ENCODE measurements around the gene KLHL9.

KLHL9 gene

GRCh38 chr9:21317956-21318923 is 17.0 kb downstream of the KLHL9 start:
- Histone ChIP-seq H3K9ac (ENCODE audit: low read depth in 1 of 2, low read length in 2 of 2) (no peak overlapping the region), H3K36me3 (ENCODE audit: control insufficient read depth in 2 of 2, insufficient read depth in 2 of 2, low read length in 2 of 2) (peaks cover 7 to 9% of the 10 kb centered on the region in 2 donors), H3K4me3 (ENCODE audit: low read length in 2 of 2) (no peak overlapping the region), H3K27ac (ENCODE audit: low read depth in 2 of 2, low read length in 2 of 2) (no peak overlapping the region), H3K9me3 (ENCODE audit: control insufficient read depth in 2 of 2, low read length in 2 of 2) (no peaks in the 10 kb centered on the region), H3K4me1 (ENCODE audit: control insufficient read depth in 2 of 2, insufficient read depth in 2 of 2, low read length in 2 of 2) (peaks cover 0 to 2% of the 10 kb centered on the region in 2 donors), H3K27me3 (ENCODE audit: control insufficient read depth in 2 of 2, insufficient read depth in 2 of 2, low read length in 2 of 2) (no peaks in the 10 kb centered on the region)

- Histone ChIP-seq H3K27ac (ENCODE audit: low read depth in 2 of 2, low read length in 2 of 2) (no peak overlapping the region), H3K4me3 (ENCODE audit: low read length in 2 of 2) (no peak overlapping the region), H3K4me1 (ENCODE audit: control insufficient read depth in 2 of 2, insufficient read depth in 2 of 2, low read length in 2 of 2) (peaks cover 0 to 2% of the 10 kb centered on the region in 2 donors), H3K36me3 (ENCODE audit: control insufficient read depth in 2 of 2, insufficient read depth in 2 of 2, low read length in 2 of 2) (peaks cover 0 to 3% of the 10 kb centered on the region in 2 donors), H3K27me3 (ENCODE audit: control insufficient read depth in 2 of 2, insufficient read depth in 2 of 2, low read length in 2 of 2) (no peaks in the 10 kb centered on the region), H3K9me3 (ENCODE audit: control insufficient read depth in 2 of 2, low read length in 2 of 2) (no peaks in the 10 kb centered on the region), H3K9ac (ENCODE audit: low read depth in 1 of 2, low read length in 2 of 2) (no peak overlapping the region)
Measured at GRCh38 chr9:21316860-21317259, 18.3 kb downstream of the KLHL9 start.

GRCh38 chr9:21316032-21316842 is 19.0 kb downstream of the KLHL9 start:
- H3K4me1 ChIP-seq (ENCODE audit: control insufficient read depth in 2 of 2, insufficient read depth in 2 of 2, low read length in 2 of 2), result peaks cover 0 to 2% of the 10 kb centered on the region in 2 donors
- H3K36me3 ChIP-seq (ENCODE audit: control insufficient read depth in 2 of 2, insufficient read depth in 2 of 2, low read length in 2 of 2), result peaks cover 0 to 3% of the 10 kb centered on the region in 2 donors
- H3K4me3 ChIP-seq (ENCODE audit: low read length in 2 of 2), result no peak overlapping the region
- H3K27ac ChIP-seq (ENCODE audit: low read depth in 2 of 2, low read length in 2 of 2), result no peak overlapping the region
- H3K9ac ChIP-seq (ENCODE audit: low read depth in 1 of 2, low read length in 2 of 2), result no peak overlapping the region
- no peaks in the 10 kb centered on the region for H3K27me3 ChIP-seq (ENCODE audit: control insufficient read depth in 2 of 2, insufficient read depth in 2 of 2, low read length in 2 of 2)
- H3K9me3 ChIP-seq (ENCODE audit: control insufficient read depth in 2 of 2, low read length in 2 of 2), result no peaks in the 10 kb centered on the region

GRCh38 chr9:21314152-21314551 is 21.1 kb downstream of the KLHL9 start:
- H3K9me3 ChIP-seq (ENCODE audit: control insufficient read depth in 2 of 2, low read length in 2 of 2), result no peaks in the 10 kb centered on the region
- no peak overlapping the region for H3K9ac ChIP-seq (ENCODE audit: low read depth in 1 of 2, low read length in 2 of 2)
- H3K27me3 ChIP-seq (ENCODE audit: control insufficient read depth in 2 of 2, insufficient read depth in 2 of 2, low read length in 2 of 2), result no peaks in the 10 kb centered on the region
- H3K4me1 ChIP-seq (ENCODE audit: control insufficient read depth in 2 of 2, insufficient read depth in 2 of 2, low read length in 2 of 2), result peaks cover 0 to 2% of the 10 kb centered on the region in 2 donors
- no peak overlapping the region for H3K27ac ChIP-seq (ENCODE audit: low read depth in 2 of 2, low read length in 2 of 2)
- H3K4me3 ChIP-seq (ENCODE audit: low read length in 2 of 2), result no peak overlapping the region
- H3K36me3 ChIP-seq (ENCODE audit: control insufficient read depth in 2 of 2, insufficient read depth in 2 of 2, low read length in 2 of 2), result no peaks in the 10 kb centered on the region

- Histone ChIP-seq H3K27me3 (ENCODE audit: control insufficient read depth in 2 of 2, insufficient read depth in 2 of 2, low read length in 2 of 2) (no peaks in the 10 kb centered on the region), H3K9me3 (ENCODE audit: control insufficient read depth in 2 of 2, low read length in 2 of 2) (no peaks in the 10 kb centered on the region), H3K4me1 (ENCODE audit: control insufficient read depth in 2 of 2, insufficient read depth in 2 of 2, low read length in 2 of 2) (no peaks in the 10 kb centered on the region), H3K27ac (ENCODE audit: low read depth in 2 of 2, low read length in 2 of 2) (no peak overlapping the region), H3K9ac (ENCODE audit: low read depth in 1 of 2, low read length in 2 of 2) (no peak overlapping the region), H3K36me3 (ENCODE audit: control insufficient read depth in 2 of 2, insufficient read depth in 2 of 2, low read length in 2 of 2) (no peaks in the 10 kb centered on the region), H3K4me3 (ENCODE audit: low read length in 2 of 2) (no peak overlapping the region)
Measured at GRCh38 chr9:21311889-21312288, 23.3 kb downstream of the KLHL9 start.

- Histone ChIP-seq H3K27ac (ENCODE audit: low read depth in 2 of 2, low read length in 2 of 2) (no peak within 1 kb of the TSS), H3K9ac (ENCODE audit: low read depth in 1 of 2, low read length in 2 of 2) (no peak within 1 kb of the TSS), H3K27me3 (ENCODE audit: control insufficient read depth in 2 of 2, insufficient read depth in 2 of 2, low read length in 2 of 2) (no peaks in the 10 kb centered on the region), H3K9me3 (ENCODE audit: control insufficient read depth in 2 of 2, low read length in 2 of 2) (no peaks in the 10 kb centered on the region), H3K4me1 (ENCODE audit: control insufficient read depth in 2 of 2, insufficient read depth in 2 of 2, low read length in 2 of 2) (no peaks in the 10 kb centered on the region), H3K4me3 (ENCODE audit: low read length in 2 of 2) (no peak within 1 kb of the TSS), H3K36me3 (ENCODE audit: control insufficient read depth in 2 of 2, insufficient read depth in 2 of 2, low read length in 2 of 2) (no peaks in the 10 kb centered on the region)
Measured at GRCh38 chr9:21305213-21305612, 30.0 kb downstream of the KLHL9 start, which contains the start of gene IFNA5. IFNA5 (minus strand) TSS chr9:21305313; CDS start chr9:21305256, 57 bp downstream.

GRCh38 chr9:21295992-21296391 is 39.2 kb downstream of the KLHL9 start:
- Histone ChIP-seq H3K4me3 (ENCODE audit: low read length in 2 of 2) (no peak overlapping the region), H3K27ac (ENCODE audit: low read depth in 2 of 2, low read length in 2 of 2) (no peak overlapping the region), H3K9me3 (ENCODE audit: control insufficient read depth in 2 of 2, low read length in 2 of 2) (no peaks in the 10 kb centered on the region), H3K9ac (ENCODE audit: low read depth in 1 of 2, low read length in 2 of 2) (no peak overlapping the region), H3K36me3 (ENCODE audit: control insufficient read depth in 2 of 2, insufficient read depth in 2 of 2, low read length in 2 of 2) (no peaks in the 10 kb centered on the region), H3K4me1 (ENCODE audit: control insufficient read depth in 2 of 2, insufficient read depth in 2 of 2, low read length in 2 of 2) (no peaks in the 10 kb centered on the region), H3K27me3 (ENCODE audit: control insufficient read depth in 2 of 2, insufficient read depth in 2 of 2, low read length in 2 of 2) (no peaks in the 10 kb centered on the region)

- no peaks in the 10 kb centered on the region for H3K4me1 ChIP-seq (ENCODE audit: control insufficient read depth in 2 of 2, insufficient read depth in 2 of 2, low read length in 2 of 2)
Measured at GRCh38 chr9:21294904-21295538, 40.2 kb downstream of the KLHL9 start.

GRCh38 chr9:21294364-21294774 is 40.8 kb downstream of the KLHL9 start:
- Histone ChIP-seq H3K36me3 (ENCODE audit: control insufficient read depth in 2 of 2, insufficient read depth in 2 of 2, low read length in 2 of 2) (no peaks in the 10 kb centered on the region), H3K4me3 (ENCODE audit: low read length in 2 of 2) (no peak overlapping the region), H3K27ac (ENCODE audit: low read depth in 2 of 2, low read length in 2 of 2) (no peak overlapping the region), H3K9ac (ENCODE audit: low read depth in 1 of 2, low read length in 2 of 2) (no peak overlapping the region), H3K9me3 (ENCODE audit: control insufficient read depth in 2 of 2, low read length in 2 of 2) (no peaks in the 10 kb centered on the region), H3K27me3 (ENCODE audit: control insufficient read depth in 2 of 2, insufficient read depth in 2 of 2, low read length in 2 of 2) (no peaks in the 10 kb centered on the region), H3K4me1 (ENCODE audit: control insufficient read depth in 2 of 2, insufficient read depth in 2 of 2, low read length in 2 of 2) (no peaks in the 10 kb centered on the region)

More at GRCh38 chr9:21294904-21295538, 40.2 kb downstream of the KLHL9 start:
- Histone ChIP-seq H3K4me3 (ENCODE audit: low read length in 2 of 2) (no peak overlapping the region), H3K27ac (ENCODE audit: low read depth in 2 of 2, low read length in 2 of 2) (no peak overlapping the region), H3K36me3 (ENCODE audit: control insufficient read depth in 2 of 2, insufficient read depth in 2 of 2, low read length in 2 of 2) (no peaks in the 10 kb centered on the region), H3K9ac (ENCODE audit: low read depth in 1 of 2, low read length in 2 of 2) (no peak overlapping the region), H3K27me3 (ENCODE audit: control insufficient read depth in 2 of 2, insufficient read depth in 2 of 2, low read length in 2 of 2) (no peaks in the 10 kb centered on the region), H3K9me3 (ENCODE audit: control insufficient read depth in 2 of 2, low read length in 2 of 2) (no peaks in the 10 kb centered on the region)
